Lower leg skin (tissue), 4 donors: ENCODE results near the gene DUOXA1. TPM values are rescaled to one million over a fixed set of nuclear protein-coding genes. Genes with fewer than 3 reads are reported as not detected.

Experiments used
- DNase-seq, 2 donors: peaks; one replicate each; pipeline ENCODE4 v3.0.0-alpha.2; 2019; ENCODE audit warnings: low spot score in 2 of 2
- H3K4me3 ChIP-seq: fragments of 200-600 bp; sonication (generic); 2 replicates; pipeline ENCODE4 v1.5.1; 2017; ENCODE audit warnings: mild to moderate bottlenecking, low read depth; ENCODE audit not compliant: poor library complexity, severe bottlenecking
- CTCF ChIP-seq, 3 donors: fragments of 450-650 bp; IDR thresholded peaks; one replicate each; pipeline ENCODE4 v1.5.1; 2016; ENCODE audit warnings: antibody characterized with exemption in 3 of 3, mild to moderate bottlenecking in 3 of 3, moderate library complexity in 2 of 3
- POLR2A ChIP-seq, 2 donors: fragments of 450-650 bp; IDR thresholded peaks; one replicate each; pipeline ENCODE4 v1.6.1; 2016 to 2017; ENCODE audit warnings: antibody characterized with exemption in 2 of 2, mild to moderate bottlenecking in 1 of 2, moderate library complexity in 1 of 2
- WGBS, 2 donors: methylation state at CpG; one replicate each; pipeline ENCODE4 v1.1.5; 2018; 5-methylcytosine and 5-hydroxymethylcytosine counted together
- intact Hi-C: fragments of 100-400 bp; cut with DNase I; formaldehyde crosslinking; loops from one replicate; pipeline ENCODE4 v1.15.0; 2023; ENCODE audit warnings: low total_unique reads
- total RNA-seq, 4 donors: library from RNA; depleted of rRNA; stranded (reverse); fragments of >200 nt; gene quantifications; one replicate each; pipeline ENCODE4 v1.1.0, GENCODE V29; 2016

DUOXA1 gene
- total RNA-seq, 4 donors from 2014 or later: 58.1 to 112 (median 99.0) TPM

- TF ChIP-seq CTCF (IDR thresholded peaks at IDR 0.05) (no peak), POLR2A (IDR thresholded peaks at IDR 0.05) (no peak)
- WGBS, 2 donors: 79 to 87% methylated on average over 7 to 9 of the region's 9 CpGs
- no peak overlapping the region for H3K4me3 ChIP-seq
- no peak for DNase-seq
- intact Hi-C loops: no loop called here
These were observed 35.3 kb downstream of the DUOXA1 start for GRCh38 chr15:45094358-45094730.

GRCh38 chr15:45093622-45094357 lies 35.9 kb downstream of the DUOXA1 start:
- intact Hi-C loops: no loop called here
- DNase-seq: no peak
- WGBS, 2 donors: 90 to 92% methylated on average over 11 of the region's 11 CpGs
- no peak overlapping the region for H3K4me3 ChIP-seq
- TF ChIP-seq CTCF (IDR thresholded peaks at IDR 0.05) (no peak), POLR2A (IDR thresholded peaks at IDR 0.05) (no peak)

GRCh38 chr15:45093013-45093412 lies 36.7 kb downstream of the DUOXA1 start:
- 91 to 93% methylated on average over 4 of the region's 4 CpGs for WGBS, 2 donors
- TF ChIP-seq CTCF (IDR thresholded peaks at IDR 0.05): no peak
- no peak for TF ChIP-seq POLR2A (IDR thresholded peaks at IDR 0.05)
- DNase-seq: peak in 1 of 2 donors; percentile 68
- H3K4me3 ChIP-seq: no peak overlapping the region
- intact Hi-C loops: no loop called here

- DNase-seq: no peak
- no peak for TF ChIP-seq POLR2A (IDR thresholded peaks at IDR 0.05)
- TF ChIP-seq CTCF (IDR thresholded peaks at IDR 0.05): no peak
- intact Hi-C loops: no loop called here
- 60 to 74% methylated on average over 2 of the region's 2 CpGs for WGBS, 2 donors
- H3K4me3 ChIP-seq: no peak overlapping the region
These were observed 38.1 kb downstream of the DUOXA1 start for GRCh38 chr15:45091576-45091975.

GRCh38 chr15:45091161-45091560 lies 38.5 kb downstream of the DUOXA1 start:
- no peak for DNase-seq
- 56% methylated on average over 7 of the region's 7 CpGs for WGBS, 2 donors
- intact Hi-C loops: no loop called here
- no peak overlapping the region for H3K4me3 ChIP-seq
- TF ChIP-seq POLR2A (IDR thresholded peaks at IDR 0.05): no peak

- intact Hi-C loops: no loop called here
- no peak for DNase-seq
- H3K4me3 ChIP-seq: no peak overlapping the region
- WGBS, 2 donors: 65 to 74% methylated on average over 3 of the region's 3 CpGs
- TF ChIP-seq CTCF (IDR thresholded peaks at IDR 0.05): no peak
- TF ChIP-seq POLR2A (IDR thresholded peaks at IDR 0.05): no peak
These were observed 39.8 kb downstream of the DUOXA1 start for GRCh38 chr15:45089712-45090373.
